Ishikawa (cell line): Measurements from ENCODE around the gene TYW5.

Experiments
- CEBPB ChIP-seq: IDR thresholded peaks from 2 replicates; pipeline ENCODE4 v1.6.1; 2012
- CREB1 ChIP-seq: IDR thresholded peaks from 2 replicates; pipeline ENCODE4 v1.6.1; 2012; ENCODE audit warnings: low read depth
- EGR1 ChIP-seq: IDR thresholded peaks from 2 replicates; pipeline ENCODE4 v1.6.1; 2012
- EP300 ChIP-seq: IDR thresholded peaks from 2 replicates; pipeline ENCODE4 v1.6.1; 2012; ENCODE audit warnings: borderline replicate concordance
- FOXM1 ChIP-seq: IDR thresholded peaks from 2 replicates; pipeline ENCODE4 v1.6.1; 2012; ENCODE audit warnings: low read depth, borderline replicate concordance
- MAX ChIP-seq: IDR thresholded peaks from 2 replicates; pipeline ENCODE4 v1.6.1; 2012
- NFIC ChIP-seq: IDR thresholded peaks from 2 replicates; pipeline ENCODE4 v1.6.1; 2012
- RAD21 ChIP-seq: IDR thresholded peaks from 2 replicates; pipeline ENCODE4 v1.6.1; 2012; ENCODE audit warnings: low read depth
- REST ChIP-seq: IDR thresholded peaks from 2 replicates; pipeline ENCODE4 v1.6.1; 2012; ENCODE audit warnings: low read depth, mild to moderate bottlenecking
- TAF1 ChIP-seq: IDR thresholded peaks from 2 replicates; pipeline ENCODE4 v1.6.1; 2012; ENCODE audit warnings: low read depth, mild to moderate bottlenecking
- TCF12 ChIP-seq: IDR thresholded peaks from 2 replicates; pipeline ENCODE4 v1.6.1; 2012; ENCODE audit warnings: low read depth
- TEAD4 ChIP-seq: IDR thresholded peaks from 2 replicates; pipeline ENCODE4 v1.6.1; 2012
- USF1 ChIP-seq: IDR thresholded peaks from 2 replicates; pipeline ENCODE4 v1.6.1; 2012
- YY1 ChIP-seq: IDR thresholded peaks from 2 replicates; pipeline ENCODE4 v1.6.1; 2012; ENCODE audit warnings: low read depth
- ZBTB7A ChIP-seq: IDR thresholded peaks from 2 replicates; pipeline ENCODE4 v1.6.1; 2012; ENCODE audit warnings: low read depth

TYW5 gene

GRCh38 chr2:199923924-199924323 is 31.4 kb downstream of the TYW5 start:
- TF ChIP-seq FOXM1 (no peak), YY1 (no peak), CEBPB (no peak), EP300 (no peak), REST (no peak), TEAD4 (no peak), RAD21 (no peak), MAX (no peak), NFIC (no peak), TAF1 (no peak), USF1 (no peak), CREB1 (no peak), EGR1 (no peak), ZBTB7A (no peak), TCF12 (no peak)

- TF ChIP-seq TAF1 (no peak), RAD21 (no peak), TEAD4 (no peak), USF1 (no peak), TCF12 (no peak), REST (no peak), ZBTB7A (no peak), NFIC (no peak), MAX (no peak), EP300 (no peak), YY1 (no peak), CEBPB (no peak), FOXM1 (no peak), EGR1 (no peak), CREB1 (no peak)
Measured at GRCh38 chr2:199922856-199923255, 32.4 kb downstream of the TYW5 start.

- no peak for TF ChIP-seq TEAD4
- no peak for TF ChIP-seq RAD21
- TF ChIP-seq EP300, result no peak
- no peak for TF ChIP-seq TAF1
- TF ChIP-seq MAX, result no peak
- TF ChIP-seq EGR1, result no peak
- no peak for TF ChIP-seq ZBTB7A
- TF ChIP-seq REST, result no peak
- TF ChIP-seq YY1, result no peak
- TF ChIP-seq CREB1, result no peak
- no peak for TF ChIP-seq FOXM1
- TF ChIP-seq TCF12, result no peak
- no peak for TF ChIP-seq CEBPB
Measured at GRCh38 chr2:199916980-199917379, 38.3 kb downstream of the TYW5 start.

- TF ChIP-seq RAD21, result no peak
- TF ChIP-seq USF1, result no peak
- no peak for TF ChIP-seq MAX
- TF ChIP-seq EP300, result no peak
- TF ChIP-seq TAF1, result no peak
- TF ChIP-seq ZBTB7A, result no peak
- TF ChIP-seq REST, result no peak
- TF ChIP-seq EGR1, result no peak
- no peak for TF ChIP-seq NFIC
- TF ChIP-seq CREB1, result no peak
- TF ChIP-seq TEAD4, result no peak
- TF ChIP-seq FOXM1, result no peak
Measured at GRCh38 chr2:199914372-199914958, 40.8 kb downstream of the TYW5 start.
